ENCODE measurements around the gene SLC10A2. TPM values are rescaled to one million over a fixed set of nuclear protein-coding genes. Genes with fewer than 3 reads are reported as not detected.

Gene SLC10A2
- total and polyA plus RNA-seq, 7 experiments from 2014 or later, result not detected

DNA sequence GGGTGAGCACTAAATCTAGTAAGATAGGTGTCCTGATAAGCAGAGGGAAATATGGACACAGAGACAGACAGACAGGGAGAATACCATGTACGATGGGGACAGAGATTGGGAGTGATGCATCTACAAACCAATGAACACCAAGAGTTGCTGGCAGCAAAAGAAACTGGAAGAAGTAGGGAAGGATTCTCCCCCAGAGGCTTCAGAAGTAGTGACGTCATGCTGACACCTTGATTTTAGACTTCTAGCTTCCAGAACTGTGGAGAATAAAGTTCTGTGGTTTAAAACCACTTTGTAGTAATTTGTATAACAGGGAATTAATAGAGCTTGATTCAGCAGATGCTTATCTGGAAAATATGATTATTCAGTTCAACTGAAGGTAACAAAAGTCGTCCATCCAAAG lies 66.1 kb downstream of the SLC10A2 start:
- H3K4me3 Mint-ChIP-seq, result no peak overlapping the region
- ATAC-seq (no peak), DNase-seq (no peak)
- ChIA-PET POLR2A (no interaction called here), CTCF (no interaction called here)
- peaks cover 0 to 2% (median 0%) of the 10 kb centered on the region in 7 donors for H3K4me1 Mint-ChIP-seq
- Histone ChIP-seq H3K27ac (ENCODE audit: low read depth, low read length) (no peak overlapping the region), H3K4me1 (ENCODE audit: control insufficient read depth in 2 of 2, insufficient read depth in 2 of 2, low read length in 2 of 2) (no peaks in the 10 kb centered on the region), H3K27me3 (ENCODE audit: control insufficient read depth in 2 of 2, insufficient read depth in 2 of 2, low read length in 2 of 2) (no peaks in the 10 kb centered on the region), H3K9me3 (ENCODE audit: control insufficient read depth in 2 of 3, low read length in 3 of 3) (no peaks in the 10 kb centered on the region), H3K36me3 (ENCODE audit: control insufficient read depth in 2 of 3, insufficient read depth in 3 of 3, low read length in 3 of 3) (no peaks in the 10 kb centered on the region), H3K4me3 (ENCODE audit: low read length) (no peak overlapping the region)
- intact Hi-C loops (cut with micrococcal nuclease), result no loop called here
- peaks cover 0 to 11% (median 3%) of the 10 kb centered on the region in 11 donors for H3K9me3 Mint-ChIP-seq
- no peak overlapping the region for H3K27ac Mint-ChIP-seq
- peaks cover 0 to 4% (median 0%) of the 10 kb centered on the region in 5 donors for H3K36me3 Mint-ChIP-seq
- peaks cover 0 to 14% (median 0%) of the 10 kb centered on the region in 5 donors for H3K27me3 Mint-ChIP-seq

DNA sequence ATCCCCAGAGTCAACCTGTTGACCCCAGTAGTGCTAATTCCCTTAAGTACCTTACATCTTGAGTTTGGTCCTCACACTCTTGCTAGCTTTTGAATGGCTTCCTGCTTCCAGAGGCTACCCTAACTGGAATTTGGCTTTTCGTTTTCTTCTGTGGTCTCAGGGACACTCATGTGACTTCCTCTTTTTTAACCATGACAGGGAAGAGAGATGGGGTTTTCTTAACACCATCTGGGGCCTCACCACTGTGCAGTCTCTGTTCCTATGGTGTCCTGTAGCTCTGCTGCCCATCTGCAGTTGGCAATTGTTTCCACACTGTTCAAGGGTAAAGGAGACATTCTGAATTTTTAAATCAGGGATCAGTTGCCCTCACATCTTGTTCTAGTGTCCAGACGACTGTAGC lies 66.7 kb downstream of the SLC10A2 start:
- no peak overlapping the region for H3K27ac Mint-ChIP-seq
- ATAC-seq (no peak), DNase-seq (no peak)
- Histone ChIP-seq H3K4me3 (ENCODE audit: low read length) (no peak overlapping the region), H3K27ac (ENCODE audit: low read depth, low read length) (no peak overlapping the region), H3K27me3 (ENCODE audit: control insufficient read depth in 2 of 2, insufficient read depth in 2 of 2, low read length in 2 of 2) (no peaks in the 10 kb centered on the region), H3K36me3 (ENCODE audit: control insufficient read depth in 2 of 3, insufficient read depth in 3 of 3, low read length in 3 of 3) (no peaks in the 10 kb centered on the region), H3K9me3 (ENCODE audit: control insufficient read depth in 2 of 3, low read length in 3 of 3) (no peaks in the 10 kb centered on the region), H3K4me1 (ENCODE audit: control insufficient read depth in 2 of 2, insufficient read depth in 2 of 2, low read length in 2 of 2) (no peaks in the 10 kb centered on the region)
- CTCF ChIA-PET, result no interaction called here
- peaks cover 0 to 11% (median 3%) of the 10 kb centered on the region in 11 donors for H3K9me3 Mint-ChIP-seq
- peaks cover 0 to 2% (median 0%) of the 10 kb centered on the region in 7 donors for H3K4me1 Mint-ChIP-seq
- no peak overlapping the region for H3K4me3 Mint-ChIP-seq
- POLR2A ChIA-PET, result no interaction called here
- peaks cover 0 to 4% (median 0%) of the 10 kb centered on the region in 5 donors for H3K36me3 Mint-ChIP-seq
- intact Hi-C loops (cut with micrococcal nuclease), result no loop called here
- peaks cover 0 to 10% (median 0%) of the 10 kb centered on the region in 5 donors for H3K27me3 Mint-ChIP-seq

Other genes starting within 250 kb of the SLC10A2 start
- gene ERCC5, start 220.4 kb downstream of the SLC10A2 start, total RNA-seq, result 100 to 1,000 TPM in 3 of 5 experiments, 10 to 100 TPM in 2; 79.6 to 158 (median 123) TPM
- 10 to 100 TPM; 48.6 to 62.9 TPM for gene ERCC5, start 220.4 kb downstream of the SLC10A2 start, polyA plus RNA-seq